NT2/D1 (cell line): ENCODE measurements around the gene GPR82.

Source experiments
- SUZ12 ChIP-seq: IDR thresholded peaks from 2 replicates; pipeline ENCODE4 v1.6.1; 2011; ENCODE audit not compliant: insufficient read length, insufficient read depth; ENCODE audit errors: extremely low read depth
- ZNF274 ChIP-seq: IDR thresholded peaks from 2 replicates; pipeline ENCODE4 v1.6.1; 2011; ENCODE audit warnings: mild to moderate bottlenecking, low read depth, low read length

GRCh38 chrX:41739871-41740270 lies 15.9 kb downstream of the GPR82 start:
- no peak for TF ChIP-seq ZNF274
- no peak for TF ChIP-seq SUZ12
